B cell (primary cell): ENCODE measurements around the gene TLX3. TPM values are rescaled to one million over a fixed set of nuclear protein-coding genes. Genes with fewer than 3 reads are reported as not detected.

Experiments
- ATAC-seq: fragments of 200-7000 bp; cut with Tn5 transposase; one replicate; pipeline ENCODE4 v1.10.0; 2021; ENCODE audit warnings: low read depth, mild to moderate bottlenecking, moderate number of reproducible peaks, moderate library complexity
- CTCF ChIA-PET: fragments of 350-600 bp; sonication (Branson Sonifier 250); formaldehyde crosslinking; loops from one replicate; lab custom pipeline; 2021; ENCODE audit warnings: antibody characterized with exemption, inconsistent platforms; lab: Charles Lee
- POLR2A ChIA-PET: fragments of 350-600 bp; sonication (Branson Sonifier 250); formaldehyde crosslinking; loops from one replicate; lab custom pipeline; 2021; ENCODE audit warnings: antibody characterized with exemption; lab: Charles Lee
- DNase-seq: peaks from one replicate; pipeline ENCODE4 v3.0.0; 2013
- H2AFZ ChIP-seq: 2 replicates; pipeline ENCODE4 v1.6.1; 2012; ENCODE audit warnings: mild to moderate bottlenecking, low read depth, low read length; ENCODE audit not compliant: insufficient read depth, poor library complexity, severe bottlenecking
- H3K27ac ChIP-seq, 2 donors: 1 replicate in 1 of 2; 2 replicates in 1 of 2; pipeline ENCODE4 v1.5.1; 2012 to 2013; ENCODE audit warnings: low read length in 2 of 2, mild to moderate bottlenecking in 2 of 2, moderate library complexity in 1 of 2
- H3K27me3 ChIP-seq, 4 experiments: fragments of 200-600 bp in 1 of 4; sonication (generic) in 1 of 4; replicated peaks in 1 of 4; 1 replicate in 2 of 4; 2 replicates in 2 of 4; pipeline versions ENCODE4 v1.6.1 to v1.7.0; 2013 to 2016; ENCODE audit warnings: low read length in 3 of 4, mild to moderate bottlenecking in 2 of 4, mixed read lengths in 1 of 4, moderate library complexity in 1 of 4; ENCODE audit not compliant: insufficient read depth in 4 of 4, control insufficient read depth in 3 of 4; ENCODE audit errors: control extremely low read depth in 1 of 4
- H3K36me3 ChIP-seq, 2 experiments: replicated peaks in 1 of 2; 1 replicate in 1 of 2; 2 replicates in 1 of 2; pipeline versions ENCODE4 v1.6.1 to v1.7.1; 2013; ENCODE audit warnings: low read length in 1 of 2; ENCODE audit not compliant: insufficient read depth in 2 of 2, control insufficient read depth in 1 of 2; ENCODE audit errors: control extremely low read depth in 1 of 2, extremely low read depth in 1 of 2
- H3K4me1 ChIP-seq, 2 donors: fragments of 200-600 bp in 1 of 2; sonication (generic) in 1 of 2; 1 replicate in 1 of 2; 2 replicates in 1 of 2; pipeline versions ENCODE4 v1.5.1 to v1.6.1; 2013 to 2017; ENCODE audit warnings: low read length in 2 of 2; ENCODE audit not compliant: control insufficient read depth in 2 of 2, insufficient read depth in 2 of 2
- H3K4me2 ChIP-seq: replicated peaks from 2 replicates; pipeline ENCODE3; 2012; ENCODE audit warnings: mild to moderate bottlenecking, low read depth, low read length; ENCODE audit not compliant: poor library complexity, severe bottlenecking
- H3K4me3 ChIP-seq, 5 experiments: fragments of 200-600 bp in 1 of 5; sonication (generic) in 1 of 5; 1 replicate in 3 of 5; 2 replicates in 2 of 5; pipeline versions ENCODE4 v1.5.1 to v1.7.0; 2011 to 2016; ENCODE audit warnings: low read length in 4 of 5, mild to moderate bottlenecking in 4 of 5, low read depth in 2 of 5, control low read depth in 1 of 5, moderate library complexity in 1 of 5; ENCODE audit not compliant: insufficient read depth in 1 of 5; ENCODE audit errors: control extremely low read depth in 1 of 5, extremely low read depth in 1 of 5
- H3K79me2 ChIP-seq: fragments of 200-600 bp; sonication (generic); one replicate; pipeline ENCODE4 v1.6.0; 2016; ENCODE audit warnings: low read length; ENCODE audit not compliant: control insufficient read depth, insufficient read depth
- H3K9ac ChIP-seq: fragments of 200-600 bp; sonication (generic); 2 replicates; pipeline ENCODE4 v1.6.1; 2017; ENCODE audit warnings: mild to moderate bottlenecking, low read length, moderate library complexity
- H3K9me3 ChIP-seq, 3 donors: one replicate each; pipeline versions ENCODE4 v1.6.1 to v1.7.1; 2013; ENCODE audit warnings: low read length in 2 of 3; ENCODE audit not compliant: control insufficient read depth in 2 of 3, insufficient read depth in 1 of 3; ENCODE audit errors: control extremely low read depth in 1 of 3
- H4K20me1 ChIP-seq: 2 replicates; pipeline ENCODE4 v1.6.0; 2012; ENCODE audit warnings: mild to moderate bottlenecking, low read length; ENCODE audit not compliant: insufficient read depth, control insufficient read depth, poor library complexity, severe bottlenecking
- H3K27ac Mint-ChIP-seq: one replicate; pipeline ENCODE4 v1.8.0; 2021; ENCODE audit warnings: mixed read lengths
- H3K27me3 Mint-ChIP-seq: one replicate; pipeline ENCODE4 v1.8.0; 2021; ENCODE audit warnings: mixed read lengths
- H3K4me1 Mint-ChIP-seq: one replicate; pipeline ENCODE4 v1.8.0; 2021; ENCODE audit warnings: mixed read lengths
- H3K4me3 Mint-ChIP-seq: one replicate; pipeline ENCODE4 v1.8.0; 2021; ENCODE audit warnings: mixed read lengths
- H3K9me3 Mint-ChIP-seq: one replicate; pipeline ENCODE4 v1.8.0; 2022; ENCODE audit warnings: mixed read lengths; ENCODE audit not compliant: insufficient read depth
- EZH2 ChIP-seq: IDR thresholded peaks from 2 replicates; pipeline ENCODE4 v1.6.1; 2012; ENCODE audit warnings: borderline replicate concordance, low read depth, mild to moderate bottlenecking, moderate library complexity, low read length; ENCODE audit not compliant: insufficient read depth, poor library complexity, severe bottlenecking
- WGBS: methylation state at CpG from one replicate; pipeline ENCODE4 v1.1.5; 2013; ENCODE audit warnings: missing lambda C conversion rate; ENCODE audit not compliant: insufficient coverage; 5-methylcytosine and 5-hydroxymethylcytosine counted together
- intact Hi-C: fragments of 100-400 bp; cut with micrococcal nuclease; formaldehyde crosslinking; loops from one replicate; pipeline ENCODE4 v1.10.0; 2022
- polyA plus RNA-seq: library from polyadenylated mRNA; depleted of rRNA; stranded (reverse); fragments of >200 nt; gene quantifications from 2 replicates; pipeline ENCODE4 v1.2.3, GENCODE V29; 2012
- total RNA-seq, 2 donors: library from RNA; stranded (reverse); fragments of 120-200 nt in 1 of 2; gene quantifications; 1 replicate in 1 of 2; 2 replicates in 1 of 2; pipeline versions ENCODE4 v1.2.3 to v1.2.4, GENCODE V29; 2013 to 2022
- TF ChIP-seq, protein P1 (sequence below): fragments of 200-600 bp; IDR thresholded peaks from one replicate; pipeline ENCODE4 v1.8.0; 2022; ENCODE audit warnings: antibody characterized with exemption, mild to moderate bottlenecking

Gene TLX3
- total and polyA plus RNA-seq, 2 donors (not counting 1 experiment from before 2014, with no cell fraction given) = not detected

- intact Hi-C loops = no loop called here
- H4K20me1 ChIP-seq = no peaks in the 10 kb centered on the region
- ChIA-PET POLR2A (no interaction called here), CTCF (no interaction called here)
- peaks cover 0 to 14% (median 3%) of the 10 kb centered on the region in 4 experiments for H3K27me3 ChIP-seq
- H3K4me2 ChIP-seq = no peak overlapping the region
- Mint-ChIP-seq H3K4me3 (no peak overlapping the region), H3K4me1 (peaks cover 2% of the 10 kb centered on the region), H3K9me3 (no peaks in the 10 kb centered on the region), H3K27ac (no peak overlapping the region), H3K27me3 (peaks cover 34% of the 10 kb centered on the region)
- no peak overlapping the region for H3K4me3 ChIP-seq
- H2AFZ ChIP-seq = no peak overlapping the region
- no peak overlapping the region for H3K27ac ChIP-seq
- no peak overlapping the region for H3K9ac ChIP-seq
- no peaks in the 10 kb centered on the region for H3K36me3 ChIP-seq
- H3K79me2 ChIP-seq = no peaks in the 10 kb centered on the region
- no peaks in the 10 kb centered on the region for H3K9me3 ChIP-seq
- DNase-seq (no peak), ATAC-seq (no peak)
- TF ChIP-seq, protein P1, sequence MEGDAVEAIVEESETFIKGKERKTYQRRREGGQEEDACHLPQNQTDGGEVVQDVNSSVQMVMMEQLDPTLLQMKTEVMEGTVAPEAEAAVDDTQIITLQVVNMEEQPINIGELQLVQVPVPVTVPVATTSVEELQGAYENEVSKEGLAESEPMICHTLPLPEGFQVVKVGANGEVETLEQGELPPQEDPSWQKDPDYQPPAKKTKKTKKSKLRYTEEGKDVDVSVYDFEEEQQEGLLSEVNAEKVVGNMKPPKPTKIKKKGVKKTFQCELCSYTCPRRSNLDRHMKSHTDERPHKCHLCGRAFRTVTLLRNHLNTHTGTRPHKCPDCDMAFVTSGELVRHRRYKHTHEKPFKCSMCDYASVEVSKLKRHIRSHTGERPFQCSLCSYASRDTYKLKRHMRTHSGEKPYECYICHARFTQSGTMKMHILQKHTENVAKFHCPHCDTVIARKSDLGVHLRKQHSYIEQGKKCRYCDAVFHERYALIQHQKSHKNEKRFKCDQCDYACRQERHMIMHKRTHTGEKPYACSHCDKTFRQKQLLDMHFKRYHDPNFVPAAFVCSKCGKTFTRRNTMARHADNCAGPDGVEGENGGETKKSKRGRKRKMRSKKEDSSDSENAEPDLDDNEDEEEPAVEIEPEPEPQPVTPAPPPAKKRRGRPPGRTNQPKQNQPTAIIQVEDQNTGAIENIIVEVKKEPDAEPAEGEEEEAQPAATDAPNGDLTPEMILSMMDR = no peak
- TF ChIP-seq EZH2 = no peak
- no CpG with 5 or more reads among the region's 6 CpGs for WGBS
- H3K4me1 ChIP-seq = peaks cover 0 to 6% of the 10 kb centered on the region in 2 donors
Measured at GRCh38 chr5:171340491-171340890, 31.4 kb downstream of the TLX3 start.

GRCh38 chr5:171342362-171343111, 33.5 kb downstream of the TLX3 start:
- POLR2A ChIA-PET = no interaction called here
- TF ChIP-seq EZH2 = no peak
- TF ChIP-seq, protein P1 = peak; percentile 45
- intact Hi-C loops = no loop called here
- Histone ChIP-seq H3K4me1 (no peaks in the 10 kb centered on the region), H4K20me1 (no peaks in the 10 kb centered on the region), H3K9ac (no peak overlapping the region), H3K27ac (no peak overlapping the region), H3K27me3 (peaks cover 0 to 4% (median 3%) of the 10 kb centered on the region in 4 experiments), H2AFZ (no peak overlapping the region), H3K79me2 (no peaks in the 10 kb centered on the region), H3K36me3 (no peaks in the 10 kb centered on the region), H3K9me3 (no peaks in the 10 kb centered on the region), H3K4me3 (no peak overlapping the region), H3K4me2 (no peak overlapping the region)
- H3K27ac Mint-ChIP-seq = no peak overlapping the region
- ATAC-seq = no peak
- peaks cover 18% of the 10 kb centered on the region for H3K27me3 Mint-ChIP-seq
- H3K9me3 Mint-ChIP-seq = no peaks in the 10 kb centered on the region
- WGBS = 58% methylated on average over 17 of the region's 17 CpGs
- peak; percentile 22 for DNase-seq
- no peaks in the 10 kb centered on the region for H3K4me1 Mint-ChIP-seq
- H3K4me3 Mint-ChIP-seq = no peak overlapping the region
- CTCF ChIA-PET = interaction anchor here (1.0 to 1.2 kb wide), 3 partner anchors 9 to 19 kb away, joined by 3 to 4 read pairs (median 3); no protein-coding TSS in a partner anchor
